GM23338 (cell line): Measurements from ENCODE around the gene FAM168B. TPM values are rescaled to one million over a fixed set of nuclear protein-coding genes. Genes with fewer than 3 reads are reported as not detected.

ENCODE experiments used
- ATAC-seq: fragments of 200-7000 bp; cut with Tn5 transposase; 3 replicates; pipeline ENCODE4 v1.9.1; 2020
- DNase-seq: peaks from one replicate; pipeline ENCODE4 v3.0.0-alpha.2; 2015; ENCODE audit warnings: low spot score
- H2AFZ ChIP-seq: fragments of 200-600 bp; sonication (generic); 2 replicates; pipeline ENCODE4 v1.8.0; 2016; ENCODE audit warnings: antibody characterized with exemption, mild to moderate bottlenecking, moderate library complexity
- H3F3A ChIP-seq: fragments of 200-600 bp; sonication (generic); replicated peaks from 2 replicates; pipeline ENCODE4 v1.8.0; 2017; ENCODE audit warnings: antibody characterized with exemption, mixed run types, low read depth
- H3K27ac ChIP-seq: fragments of 200-600 bp; sonication (generic); 2 replicates; pipeline ENCODE4 v1.6.1; 2016; ENCODE audit warnings: low read depth
- H3K27me3 ChIP-seq: fragments of 200-600 bp; sonication (generic); 2 replicates; pipeline ENCODE4 v1.8.0; 2016; ENCODE audit warnings: mild to moderate bottlenecking, mixed run types, moderate library complexity; ENCODE audit not compliant: insufficient read depth
- H3K36me3 ChIP-seq: fragments of 200-600 bp; sonication (generic); 2 replicates; pipeline ENCODE4 v1.8.0; 2016; ENCODE audit warnings: mild to moderate bottlenecking; ENCODE audit not compliant: insufficient read depth
- H3K4me1 ChIP-seq: fragments of 200-600 bp; sonication (generic); 2 replicates; pipeline ENCODE4 v1.8.0; 2016; ENCODE audit warnings: mild to moderate bottlenecking, moderate library complexity; ENCODE audit not compliant: insufficient read depth
- H3K4me2 ChIP-seq: fragments of 200-600 bp; sonication (generic); 2 replicates; pipeline ENCODE4 v1.7.1; 2017; ENCODE audit warnings: mixed run types
- H3K4me3 ChIP-seq: fragments of 200-600 bp; sonication (generic); 2 replicates; pipeline ENCODE4 v1.6.1; 2016; ENCODE audit warnings: mixed run types
- H3K79me2 ChIP-seq: fragments of 200-600 bp; sonication (generic); replicated peaks from 2 replicates; pipeline ENCODE4 v1.8.0; 2017; ENCODE audit warnings: mild to moderate bottlenecking; ENCODE audit not compliant: insufficient read depth
- H3K9me2 ChIP-seq: fragments of 200-600 bp; sonication (generic); 2 replicates; pipeline ENCODE4 v1.8.0; 2017; ENCODE audit not compliant: insufficient read depth
- H4K20me1 ChIP-seq: fragments of 200-600 bp; sonication (generic); replicated peaks from 2 replicates; pipeline ENCODE4 v1.8.0; 2017; ENCODE audit warnings: mild to moderate bottlenecking; ENCODE audit not compliant: insufficient read depth
- H3K27ac Mint-ChIP-seq: 2 replicates; pipeline ENCODE4 v1.8.0; 2020; ENCODE audit warnings: inconsistent platforms, mild to moderate bottlenecking, moderate library complexity, mixed read lengths
- H3K27me3 Mint-ChIP-seq: 3 replicates; pipeline ENCODE4 v1.8.0; 2022; ENCODE audit warnings: low read depth, mild to moderate bottlenecking, moderate library complexity, mixed read lengths, inconsistent platforms; ENCODE audit not compliant: insufficient read depth, poor library complexity
- H3K36me3 Mint-ChIP-seq: 3 replicates; pipeline ENCODE4 v1.8.0; 2021; ENCODE audit warnings: low read depth, mild to moderate bottlenecking, inconsistent platforms, moderate library complexity, mixed read lengths
- H3K4me1 Mint-ChIP-seq: 3 replicates; pipeline ENCODE4 v1.8.0; 2020; ENCODE audit warnings: mild to moderate bottlenecking, inconsistent platforms, mixed read lengths
- H3K4me3 Mint-ChIP-seq: 3 replicates; pipeline ENCODE4 v1.8.0; 2021; ENCODE audit warnings: moderate library complexity, mild to moderate bottlenecking, inconsistent platforms, mixed read lengths
- H3K9me3 Mint-ChIP-seq: 3 replicates; pipeline ENCODE4 v1.8.0; 2020; ENCODE audit warnings: moderate library complexity, mild to moderate bottlenecking, inconsistent platforms, mixed read lengths
- CREB1 ChIP-seq: fragments of 250-450 bp; sonication (Bioruptor Pico); IDR thresholded peaks from 2 replicates; pipeline ENCODE4 v1.5.0; 2020; ENCODE audit warnings: low read depth, mild to moderate bottlenecking, moderate library complexity
- EZH2 ChIP-seq: fragments of 200-600 bp; sonication (generic); IDR thresholded peaks from one replicate; pipeline ENCODE4 v1.8.0; 2017; ENCODE audit warnings: antibody characterized with exemption, mild to moderate bottlenecking, low read depth; ENCODE audit not compliant: unreplicated experiment
- EZH2phosphoT487 ChIP-seq: fragments of 200-600 bp; sonication (generic); IDR thresholded peaks from one replicate; pipeline ENCODE4 v1.8.1; 2018; ENCODE audit warnings: antibody characterized with exemption; ENCODE audit not compliant: unreplicated experiment
- JUNB ChIP-seq: IDR thresholded peaks from one replicate; pipeline ENCODE4 v1.6.1; 2016; ENCODE audit warnings: antibody characterized with exemption; ENCODE audit not compliant: unreplicated experiment
- POLR2AphosphoS5 ChIP-seq: IDR thresholded peaks from 2 replicates; pipeline ENCODE4 v1.6.1; 2016; ENCODE audit warnings: antibody characterized with exemption, low read depth
- STAT1 ChIP-seq: IDR thresholded peaks from one replicate; pipeline ENCODE4 v1.6.1; 2016; ENCODE audit warnings: antibody characterized with exemption; ENCODE audit not compliant: unreplicated experiment
- ZNF114 ChIP-seq: fragments of 250-450 bp; sonication (Bioruptor Pico); IDR thresholded peaks from 2 replicates; pipeline ENCODE4 v1.5.0; 2020; ENCODE audit warnings: mild to moderate bottlenecking, moderate library complexity
- ZNF331 ChIP-seq: fragments of 250-450 bp; sonication (Bioruptor Pico); IDR thresholded peaks from 2 replicates; pipeline ENCODE4 v1.5.0; 2020; ENCODE audit warnings: low read depth, mild to moderate bottlenecking, moderate library complexity
- polyA plus RNA-seq: library from polyadenylated mRNA; unstranded; fragments of >200 nt; fragmentation: Nextera tagmentation; extraction: Ambion mirVana; gene quantifications from 2 replicates; pipeline ENCODE4 v1.2.1, GENCODE V29; 2016
- total RNA-seq: library from RNA; depleted of rRNA; stranded (reverse); fragments of >200 nt; shearing (Covaris generic); gene quantifications from 2 replicates; pipeline ENCODE4 v1.2.3, GENCODE V29; 2014
- TF ChIP-seq, protein P1 (sequence below): IDR thresholded peaks from 2 replicates; pipeline ENCODE4 v1.6.1; 2016; ENCODE audit warnings: antibody characterized with exemption
- TF ChIP-seq, protein P2 (sequence below), 2 experiments: fragments of 200-600 bp in 1 of 2; sonication (generic) in 1 of 2; conservative IDR thresholded peaks; 2 replicates each; pipeline versions ENCODE4 v1.5.1 to v1.6.1; 2016 to 2017; ENCODE audit warnings: antibody characterized with exemption in 2 of 2, low read depth in 2 of 2, mild to moderate bottlenecking in 2 of 2, moderate library complexity in 1 of 2
- TF ChIP-seq, protein P3 (sequence below): fragments of 250-450 bp; sonication (Bioruptor Pico); IDR thresholded peaks from 2 replicates; pipeline ENCODE4 v1.5.0; 2020; ENCODE audit warnings: mild to moderate bottlenecking, moderate library complexity
- TF ChIP-seq, protein P4 (sequence below): IDR thresholded peaks from one replicate; pipeline ENCODE4 v1.6.1; 2018; ENCODE audit warnings: antibody characterized with exemption; ENCODE audit not compliant: unreplicated experiment

FAM168B gene
- total and polyA plus RNA-seq, 2 experiments from 2014 or later = 18.8 to 76.8 TPM

DNA sequence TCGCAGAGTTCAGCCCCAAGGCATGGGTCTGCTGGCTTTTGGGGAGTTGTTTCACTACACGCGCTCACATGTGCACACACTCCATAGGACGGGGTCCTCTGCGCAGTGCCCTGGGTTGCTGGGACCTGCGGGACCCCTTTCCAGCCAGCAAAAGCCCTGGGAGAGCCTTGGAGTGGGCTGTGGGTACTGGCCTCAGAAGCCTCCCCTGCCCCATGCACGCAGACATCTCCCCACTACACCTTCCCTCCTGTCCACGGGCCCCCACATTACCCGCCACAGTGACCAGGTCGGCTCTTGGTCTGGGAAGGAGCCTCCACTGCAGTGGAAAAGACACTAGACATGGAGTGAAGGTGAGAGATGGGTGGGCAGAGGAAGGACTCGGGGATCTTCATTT is 48.5 kb downstream of the FAM168B start:
- H3K36me3 ChIP-seq = peaks cover 1% of the 10 kb centered on the region
- H3K4me1 ChIP-seq = no peaks in the 10 kb centered on the region
- H3K4me3 Mint-ChIP-seq = no peak overlapping the region
- no peaks in the 10 kb centered on the region for H3K9me2 ChIP-seq
- no peak overlapping the region for H2AFZ ChIP-seq
- no peak overlapping the region for H3K27ac Mint-ChIP-seq
- DNase-seq (no peak), ATAC-seq (no peak)
- peaks cover 9% of the 10 kb centered on the region; the same call in 2 of the 3 replicates for H3K4me1 Mint-ChIP-seq
- H3K36me3 Mint-ChIP-seq = peaks cover 24% of the 10 kb centered on the region
- no peaks in the 10 kb centered on the region for H3F3A ChIP-seq
- H3K9me3 Mint-ChIP-seq = no peaks in the 10 kb centered on the region; the same call in 2 of the 3 replicates
- H3K27ac ChIP-seq = no peak overlapping the region
- H3K4me2 ChIP-seq = no peak overlapping the region
- no peaks in the 10 kb centered on the region for H3K27me3 ChIP-seq
- H3K27me3 Mint-ChIP-seq = peaks cover 11% of the 10 kb centered on the region
- no peak for TF ChIP-seq POLR2AphosphoS5
- TF ChIP-seq, protein P1, sequence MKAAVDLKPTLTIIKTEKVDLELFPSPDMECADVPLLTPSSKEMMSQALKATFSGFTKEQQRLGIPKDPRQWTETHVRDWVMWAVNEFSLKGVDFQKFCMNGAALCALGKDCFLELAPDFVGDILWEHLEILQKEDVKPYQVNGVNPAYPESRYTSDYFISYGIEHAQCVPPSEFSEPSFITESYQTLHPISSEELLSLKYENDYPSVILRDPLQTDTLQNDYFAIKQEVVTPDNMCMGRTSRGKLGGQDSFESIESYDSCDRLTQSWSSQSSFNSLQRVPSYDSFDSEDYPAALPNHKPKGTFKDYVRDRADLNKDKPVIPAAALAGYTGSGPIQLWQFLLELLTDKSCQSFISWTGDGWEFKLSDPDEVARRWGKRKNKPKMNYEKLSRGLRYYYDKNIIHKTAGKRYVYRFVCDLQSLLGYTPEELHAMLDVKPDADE = no peak
- TF ChIP-seq, protein P2, sequence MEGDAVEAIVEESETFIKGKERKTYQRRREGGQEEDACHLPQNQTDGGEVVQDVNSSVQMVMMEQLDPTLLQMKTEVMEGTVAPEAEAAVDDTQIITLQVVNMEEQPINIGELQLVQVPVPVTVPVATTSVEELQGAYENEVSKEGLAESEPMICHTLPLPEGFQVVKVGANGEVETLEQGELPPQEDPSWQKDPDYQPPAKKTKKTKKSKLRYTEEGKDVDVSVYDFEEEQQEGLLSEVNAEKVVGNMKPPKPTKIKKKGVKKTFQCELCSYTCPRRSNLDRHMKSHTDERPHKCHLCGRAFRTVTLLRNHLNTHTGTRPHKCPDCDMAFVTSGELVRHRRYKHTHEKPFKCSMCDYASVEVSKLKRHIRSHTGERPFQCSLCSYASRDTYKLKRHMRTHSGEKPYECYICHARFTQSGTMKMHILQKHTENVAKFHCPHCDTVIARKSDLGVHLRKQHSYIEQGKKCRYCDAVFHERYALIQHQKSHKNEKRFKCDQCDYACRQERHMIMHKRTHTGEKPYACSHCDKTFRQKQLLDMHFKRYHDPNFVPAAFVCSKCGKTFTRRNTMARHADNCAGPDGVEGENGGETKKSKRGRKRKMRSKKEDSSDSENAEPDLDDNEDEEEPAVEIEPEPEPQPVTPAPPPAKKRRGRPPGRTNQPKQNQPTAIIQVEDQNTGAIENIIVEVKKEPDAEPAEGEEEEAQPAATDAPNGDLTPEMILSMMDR (conservative IDR thresholded peaks at IDR 0.05; ENCODE audit: low read depth in 2 of 2) = no peak
- no peak for TF ChIP-seq ZNF114 (CRISPR knock-in tag)
- no peak for TF ChIP-seq JUNB
- no peak for TF ChIP-seq ZNF331 (CRISPR knock-in tag)
- no peak for TF ChIP-seq EZH2phosphoT487
- TF ChIP-seq CREB1 (CRISPR knock-in tag) = no peak
- TF ChIP-seq EZH2 = no peak
- TF ChIP-seq STAT1 = no peak
- TF ChIP-seq, protein P3, sequence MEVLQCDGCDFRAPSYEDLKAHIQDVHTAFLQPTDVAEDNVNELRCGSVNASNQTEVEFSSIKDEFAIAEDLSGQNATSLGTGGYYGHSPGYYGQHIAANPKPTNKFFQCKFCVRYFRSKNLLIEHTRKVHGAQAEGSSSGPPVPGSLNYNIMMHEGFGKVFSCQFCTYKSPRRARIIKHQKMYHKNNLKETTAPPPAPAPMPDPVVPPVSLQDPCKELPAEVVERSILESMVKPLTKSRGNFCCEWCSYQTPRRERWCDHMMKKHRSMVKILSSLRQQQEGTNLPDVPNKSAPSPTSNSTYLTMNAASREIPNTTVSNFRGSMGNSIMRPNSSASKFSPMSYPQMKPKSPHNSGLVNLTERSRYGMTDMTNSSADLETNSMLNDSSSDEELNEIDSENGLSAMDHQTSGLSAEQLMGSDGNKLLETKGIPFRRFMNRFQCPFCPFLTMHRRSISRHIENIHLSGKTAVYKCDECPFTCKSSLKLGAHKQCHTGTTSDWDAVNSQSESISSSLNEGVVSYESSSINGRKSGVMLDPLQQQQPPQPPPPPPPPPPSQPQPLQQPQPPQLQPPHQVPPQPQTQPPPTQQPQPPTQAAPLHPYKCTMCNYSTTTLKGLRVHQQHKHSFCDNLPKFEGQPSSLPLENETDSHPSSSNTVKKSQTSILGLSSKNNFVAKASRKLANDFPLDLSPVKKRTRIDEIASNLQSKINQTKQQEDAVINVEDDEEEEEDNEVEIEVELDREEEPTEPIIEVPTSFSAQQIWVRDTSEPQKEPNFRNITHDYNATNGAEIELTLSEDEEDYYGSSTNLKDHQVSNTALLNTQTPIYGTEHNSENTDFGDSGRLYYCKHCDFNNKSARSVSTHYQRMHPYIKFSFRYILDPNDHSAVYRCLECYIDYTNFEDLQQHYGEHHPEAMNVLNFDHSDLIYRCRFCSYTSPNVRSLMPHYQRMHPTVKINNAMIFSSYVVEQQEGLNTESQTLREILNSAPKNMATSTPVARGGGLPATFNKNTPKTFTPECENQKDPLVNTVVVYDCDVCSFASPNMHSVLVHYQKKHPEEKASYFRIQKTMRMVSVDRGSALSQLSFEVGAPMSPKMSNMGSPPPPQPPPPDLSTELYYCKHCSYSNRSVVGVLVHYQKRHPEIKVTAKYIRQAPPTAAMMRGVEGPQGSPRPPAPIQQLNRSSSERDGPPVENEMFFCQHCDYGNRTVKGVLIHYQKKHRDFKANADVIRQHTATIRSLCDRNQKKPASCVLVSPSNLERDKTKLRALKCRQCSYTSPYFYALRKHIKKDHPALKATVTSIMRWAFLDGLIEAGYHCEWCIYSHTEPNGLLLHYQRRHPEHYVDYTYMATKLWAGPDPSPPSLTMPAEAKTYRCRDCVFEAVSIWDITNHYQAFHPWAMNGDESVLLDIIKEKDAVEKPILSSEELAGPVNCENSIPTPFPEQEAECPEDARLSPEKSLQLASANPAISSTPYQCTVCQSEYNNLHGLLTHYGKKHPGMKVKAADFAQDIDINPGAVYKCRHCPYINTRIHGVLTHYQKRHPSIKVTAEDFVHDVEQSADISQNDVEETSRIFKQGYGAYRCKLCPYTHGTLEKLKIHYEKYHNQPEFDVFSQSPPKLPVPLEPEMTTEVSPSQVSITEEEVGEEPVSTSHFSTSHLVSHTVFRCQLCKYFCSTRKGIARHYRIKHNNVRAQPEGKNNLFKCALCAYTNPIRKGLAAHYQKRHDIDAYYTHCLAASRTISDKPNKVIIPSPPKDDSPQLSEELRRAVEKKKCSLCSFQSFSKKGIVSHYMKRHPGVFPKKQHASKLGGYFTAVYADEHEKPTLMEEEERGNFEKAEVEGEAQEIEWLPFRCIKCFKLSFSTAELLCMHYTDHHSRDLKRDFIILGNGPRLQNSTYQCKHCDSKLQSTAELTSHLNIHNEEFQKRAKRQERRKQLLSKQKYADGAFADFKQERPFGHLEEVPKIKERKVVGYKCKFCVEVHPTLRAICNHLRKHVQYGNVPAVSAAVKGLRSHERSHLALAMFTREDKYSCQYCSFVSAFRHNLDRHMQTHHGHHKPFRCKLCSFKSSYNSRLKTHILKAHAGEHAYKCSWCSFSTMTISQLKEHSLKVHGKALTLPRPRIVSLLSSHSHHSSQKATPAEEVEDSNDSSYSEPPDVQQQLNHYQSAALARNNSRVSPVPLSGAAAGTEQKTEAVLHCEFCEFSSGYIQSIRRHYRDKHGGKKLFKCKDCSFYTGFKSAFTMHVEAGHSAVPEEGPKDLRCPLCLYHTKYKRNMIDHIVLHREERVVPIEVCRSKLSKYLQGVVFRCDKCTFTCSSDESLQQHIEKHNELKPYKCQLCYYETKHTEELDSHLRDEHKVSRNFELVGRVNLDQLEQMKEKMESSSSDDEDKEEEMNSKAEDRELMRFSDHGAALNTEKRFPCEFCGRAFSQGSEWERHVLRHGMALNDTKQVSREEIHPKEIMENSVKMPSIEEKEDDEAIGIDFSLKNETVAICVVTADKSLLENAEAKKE = no peak
- TF ChIP-seq, protein P4, sequence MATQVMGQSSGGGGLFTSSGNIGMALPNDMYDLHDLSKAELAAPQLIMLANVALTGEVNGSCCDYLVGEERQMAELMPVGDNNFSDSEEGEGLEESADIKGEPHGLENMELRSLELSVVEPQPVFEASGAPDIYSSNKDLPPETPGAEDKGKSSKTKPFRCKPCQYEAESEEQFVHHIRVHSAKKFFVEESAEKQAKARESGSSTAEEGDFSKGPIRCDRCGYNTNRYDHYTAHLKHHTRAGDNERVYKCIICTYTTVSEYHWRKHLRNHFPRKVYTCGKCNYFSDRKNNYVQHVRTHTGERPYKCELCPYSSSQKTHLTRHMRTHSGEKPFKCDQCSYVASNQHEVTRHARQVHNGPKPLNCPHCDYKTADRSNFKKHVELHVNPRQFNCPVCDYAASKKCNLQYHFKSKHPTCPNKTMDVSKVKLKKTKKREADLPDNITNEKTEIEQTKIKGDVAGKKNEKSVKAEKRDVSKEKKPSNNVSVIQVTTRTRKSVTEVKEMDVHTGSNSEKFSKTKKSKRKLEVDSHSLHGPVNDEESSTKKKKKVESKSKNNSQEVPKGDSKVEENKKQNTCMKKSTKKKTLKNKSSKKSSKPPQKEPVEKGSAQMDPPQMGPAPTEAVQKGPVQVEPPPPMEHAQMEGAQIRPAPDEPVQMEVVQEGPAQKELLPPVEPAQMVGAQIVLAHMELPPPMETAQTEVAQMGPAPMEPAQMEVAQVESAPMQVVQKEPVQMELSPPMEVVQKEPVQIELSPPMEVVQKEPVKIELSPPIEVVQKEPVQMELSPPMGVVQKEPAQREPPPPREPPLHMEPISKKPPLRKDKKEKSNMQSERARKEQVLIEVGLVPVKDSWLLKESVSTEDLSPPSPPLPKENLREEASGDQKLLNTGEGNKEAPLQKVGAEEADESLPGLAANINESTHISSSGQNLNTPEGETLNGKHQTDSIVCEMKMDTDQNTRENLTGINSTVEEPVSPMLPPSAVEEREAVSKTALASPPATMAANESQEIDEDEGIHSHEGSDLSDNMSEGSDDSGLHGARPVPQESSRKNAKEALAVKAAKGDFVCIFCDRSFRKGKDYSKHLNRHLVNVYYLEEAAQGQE = no peak
- no peaks in the 10 kb centered on the region for H3K79me2 ChIP-seq
- peaks cover 18% of the 10 kb centered on the region for H4K20me1 ChIP-seq
- no peak overlapping the region for H3K4me3 ChIP-seq
